Measurements from ENCODE around the gene DYSF. TPM values are rescaled to one million over a fixed set of nuclear protein-coding genes. Genes with fewer than 3 reads are reported as not detected.

Gene DYSF
- total RNA-seq, 1 experiment from 2014 or later = 0.24 TPM

DNA sequence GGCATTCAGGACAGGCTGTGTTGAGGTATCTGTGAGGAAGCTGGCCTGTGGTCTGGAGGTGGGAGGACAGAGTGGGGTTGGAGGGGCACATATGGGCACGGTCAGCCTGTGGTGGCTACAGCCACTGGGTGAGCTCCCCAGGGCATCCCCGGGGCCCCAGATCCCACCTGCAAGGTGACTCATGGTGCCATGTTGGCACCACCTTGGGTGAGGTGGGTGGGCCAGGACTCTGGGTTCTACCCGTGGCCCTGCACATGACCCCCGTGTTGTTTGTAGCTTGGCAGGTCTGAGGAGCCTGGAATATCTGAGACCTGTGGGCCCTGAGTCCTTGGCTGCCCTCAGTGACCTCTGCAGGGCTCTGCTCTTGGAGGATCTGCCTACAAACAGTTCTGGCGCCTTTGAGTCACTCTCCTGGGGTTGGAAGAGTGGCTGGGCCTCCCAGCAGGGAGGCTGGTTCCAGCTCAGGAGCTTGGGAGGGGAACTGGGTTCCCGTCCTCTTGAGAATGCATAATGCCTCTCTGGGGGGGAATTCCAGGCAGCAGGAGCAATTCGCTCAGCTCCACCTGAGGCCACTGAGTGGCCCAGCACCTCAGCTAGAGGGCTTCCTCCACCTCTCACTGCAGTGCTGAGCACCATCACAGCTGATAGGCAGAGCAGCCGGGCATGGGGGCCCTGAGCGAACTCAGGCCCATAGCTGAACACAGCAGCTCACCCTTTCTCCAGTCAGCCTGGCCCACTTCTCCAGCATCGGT lies 105.1 kb downstream of the DYSF start:
- POLR2A ChIA-PET (ENCODE audit: low non-redundant PET) = interaction anchor here (0.7 kb wide), 1 partner anchor 141 kb away, joined by 4 read pairs; no protein-coding TSS in a partner anchor
- no peaks in the 10 kb centered on the region for H3K27me3 ChIP-seq (replicated peaks; ENCODE audit: insufficient read depth, low read depth, low read length, poor library complexity)
- peaks cover 9% of the 10 kb centered on the region for H3K4me1 ChIP-seq (ENCODE audit: insufficient read depth, low read length, poor library complexity, severe bottlenecking)
- BruUV-seq (replicated peaks) = no TSS peak
- CTCF ChIA-PET = interaction anchor here (0.6 kb wide), 1 partner anchor 1313 kb away, joined by 3 read pairs; no protein-coding TSS in a partner anchor
- no peak overlapping the region for H3K4me3 ChIP-seq (ENCODE audit: low read depth, low read length, poor library complexity, severe bottlenecking)
- DNase-seq (ENCODE audit: low spot score) = no peak
- intact Hi-C loops (cut with micrococcal nuclease; ENCODE audit: unreplicated experiment) = no loop called here
- no peak overlapping the region for H3K27ac ChIP-seq (ENCODE audit: low read depth, low read length, poor library complexity, severe bottlenecking)
- no peaks in the 10 kb centered on the region for H3K9me3 ChIP-seq (ENCODE audit: low read depth, low read length, poor library complexity, severe bottlenecking)
- no peak for TF ChIP-seq EZH2 (IDR thresholded peaks at IDR 0.05; ENCODE audit: borderline replicate concordance, low read depth, low read length, poor library complexity, severe bottlenecking)
- TF ChIP-seq, protein P1, sequence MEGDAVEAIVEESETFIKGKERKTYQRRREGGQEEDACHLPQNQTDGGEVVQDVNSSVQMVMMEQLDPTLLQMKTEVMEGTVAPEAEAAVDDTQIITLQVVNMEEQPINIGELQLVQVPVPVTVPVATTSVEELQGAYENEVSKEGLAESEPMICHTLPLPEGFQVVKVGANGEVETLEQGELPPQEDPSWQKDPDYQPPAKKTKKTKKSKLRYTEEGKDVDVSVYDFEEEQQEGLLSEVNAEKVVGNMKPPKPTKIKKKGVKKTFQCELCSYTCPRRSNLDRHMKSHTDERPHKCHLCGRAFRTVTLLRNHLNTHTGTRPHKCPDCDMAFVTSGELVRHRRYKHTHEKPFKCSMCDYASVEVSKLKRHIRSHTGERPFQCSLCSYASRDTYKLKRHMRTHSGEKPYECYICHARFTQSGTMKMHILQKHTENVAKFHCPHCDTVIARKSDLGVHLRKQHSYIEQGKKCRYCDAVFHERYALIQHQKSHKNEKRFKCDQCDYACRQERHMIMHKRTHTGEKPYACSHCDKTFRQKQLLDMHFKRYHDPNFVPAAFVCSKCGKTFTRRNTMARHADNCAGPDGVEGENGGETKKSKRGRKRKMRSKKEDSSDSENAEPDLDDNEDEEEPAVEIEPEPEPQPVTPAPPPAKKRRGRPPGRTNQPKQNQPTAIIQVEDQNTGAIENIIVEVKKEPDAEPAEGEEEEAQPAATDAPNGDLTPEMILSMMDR (conservative IDR thresholded peaks at IDR 0.05; ENCODE audit: low read depth, low read length) = no peak
- H3K36me3 ChIP-seq (ENCODE audit: insufficient read depth, low read length, poor library complexity, severe bottlenecking) = no peaks in the 10 kb centered on the region

GRCh38 chr2:71559080-71559827 lies 105.9 kb downstream of the DYSF start:
- no TSS peak for BruUV-seq (replicated peaks)
- ChIA-PET POLR2A (ENCODE audit: low non-redundant PET) (interaction anchor here (0.7 kb wide), 1 partner anchor 141 kb away, joined by 4 read pairs; no protein-coding TSS in a partner anchor), CTCF (interaction anchor here (0.6 kb wide), 1 partner anchor 1312 kb away, joined by 3 read pairs; no protein-coding TSS in a partner anchor)
- Histone ChIP-seq H3K4me3 (ENCODE audit: low read depth, low read length, poor library complexity, severe bottlenecking) (no peak overlapping the region), H3K36me3 (ENCODE audit: insufficient read depth, low read length, poor library complexity, severe bottlenecking) (no peaks in the 10 kb centered on the region), H3K4me1 (ENCODE audit: insufficient read depth, low read length, poor library complexity, severe bottlenecking) (peaks cover 13% of the 10 kb centered on the region), H3K27ac (ENCODE audit: low read depth, low read length, poor library complexity, severe bottlenecking) (no peak overlapping the region), H3K9me3 (ENCODE audit: low read depth, low read length, poor library complexity, severe bottlenecking) (no peaks in the 10 kb centered on the region), H3K27me3 (replicated peaks; ENCODE audit: insufficient read depth, low read depth, low read length, poor library complexity) (no peaks in the 10 kb centered on the region)
- intact Hi-C loops (cut with micrococcal nuclease; ENCODE audit: unreplicated experiment) = no loop called here
- TF ChIP-seq, protein P1 (conservative IDR thresholded peaks at IDR 0.05; ENCODE audit: low read depth, low read length) = no peak
- no peak for TF ChIP-seq EZH2 (IDR thresholded peaks at IDR 0.05; ENCODE audit: borderline replicate concordance, low read depth, low read length, poor library complexity, severe bottlenecking)
- DNase-seq (ENCODE audit: low spot score) = no peak

DNA sequence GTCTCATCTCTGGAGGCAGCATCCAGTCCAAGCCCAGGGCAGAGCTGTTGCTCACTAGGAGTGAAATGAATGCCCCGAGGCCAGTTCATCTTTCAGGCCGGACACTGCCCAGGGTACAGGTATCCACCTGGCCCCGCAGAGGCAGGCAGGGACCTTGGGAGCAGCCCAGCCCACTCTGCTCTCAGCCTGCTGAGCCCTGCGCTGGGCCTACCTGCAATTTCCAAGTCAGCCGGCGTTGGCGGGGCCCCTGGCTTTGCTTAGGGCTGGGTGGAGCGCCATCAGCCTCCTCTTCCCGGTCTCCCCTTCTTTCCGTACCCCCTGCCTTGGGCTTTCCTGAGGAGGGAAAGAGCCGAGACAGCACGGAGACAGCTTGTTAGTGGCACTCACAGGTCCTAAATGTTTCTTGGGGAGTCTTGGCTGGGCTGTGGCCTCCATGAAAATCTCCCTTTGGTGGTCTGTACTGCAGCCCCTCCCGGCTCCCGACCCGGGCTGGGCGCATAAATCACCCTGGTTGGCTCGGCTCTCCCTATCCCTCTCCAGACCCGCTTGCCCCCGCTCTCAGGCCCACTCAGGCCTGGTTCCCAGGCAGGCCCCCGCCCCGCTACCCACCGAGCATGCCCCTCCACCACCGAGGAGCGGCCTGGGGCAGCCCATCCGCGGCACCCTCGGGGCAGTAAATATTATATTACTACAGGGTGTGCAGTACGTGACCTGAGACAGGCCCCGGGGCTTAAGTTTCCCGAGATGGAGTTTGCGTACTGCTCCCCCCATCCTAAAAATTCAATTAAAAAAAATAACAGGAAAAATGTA lies 106.7 kb downstream of the DYSF start:
- H3K27me3 ChIP-seq (replicated peaks; ENCODE audit: insufficient read depth, low read depth, low read length, poor library complexity) = no peaks in the 10 kb centered on the region
- DNase-seq (ENCODE audit: low spot score) = no peak
- H3K4me1 ChIP-seq (ENCODE audit: insufficient read depth, low read length, poor library complexity, severe bottlenecking) = peaks cover 13% of the 10 kb centered on the region
- no peak overlapping the region for H3K4me3 ChIP-seq (ENCODE audit: low read depth, low read length, poor library complexity, severe bottlenecking)
- no peak for TF ChIP-seq EZH2 (IDR thresholded peaks at IDR 0.05; ENCODE audit: borderline replicate concordance, low read depth, low read length, poor library complexity, severe bottlenecking)
- TF ChIP-seq, protein P1 (conservative IDR thresholded peaks at IDR 0.05; ENCODE audit: low read depth, low read length) = no peak
- H3K36me3 ChIP-seq (ENCODE audit: insufficient read depth, low read length, poor library complexity, severe bottlenecking) = no peaks in the 10 kb centered on the region
- H3K27ac ChIP-seq (ENCODE audit: low read depth, low read length, poor library complexity, severe bottlenecking) = no peak overlapping the region
- ChIA-PET POLR2A (ENCODE audit: low non-redundant PET) (interaction anchor here (0.7 kb wide), 1 partner anchor 778 kb away, joined by 4 read pairs; no protein-coding TSS in a partner anchor), CTCF (no interaction called here)
- intact Hi-C loops (cut with micrococcal nuclease; ENCODE audit: unreplicated experiment) = no loop called here
- H3K9me3 ChIP-seq (ENCODE audit: low read depth, low read length, poor library complexity, severe bottlenecking) = no peaks in the 10 kb centered on the region
- BruUV-seq (replicated peaks) = no TSS peak
